ENCODE measurements around the gene CPSF4L.

Gene CPSF4L

DNA sequence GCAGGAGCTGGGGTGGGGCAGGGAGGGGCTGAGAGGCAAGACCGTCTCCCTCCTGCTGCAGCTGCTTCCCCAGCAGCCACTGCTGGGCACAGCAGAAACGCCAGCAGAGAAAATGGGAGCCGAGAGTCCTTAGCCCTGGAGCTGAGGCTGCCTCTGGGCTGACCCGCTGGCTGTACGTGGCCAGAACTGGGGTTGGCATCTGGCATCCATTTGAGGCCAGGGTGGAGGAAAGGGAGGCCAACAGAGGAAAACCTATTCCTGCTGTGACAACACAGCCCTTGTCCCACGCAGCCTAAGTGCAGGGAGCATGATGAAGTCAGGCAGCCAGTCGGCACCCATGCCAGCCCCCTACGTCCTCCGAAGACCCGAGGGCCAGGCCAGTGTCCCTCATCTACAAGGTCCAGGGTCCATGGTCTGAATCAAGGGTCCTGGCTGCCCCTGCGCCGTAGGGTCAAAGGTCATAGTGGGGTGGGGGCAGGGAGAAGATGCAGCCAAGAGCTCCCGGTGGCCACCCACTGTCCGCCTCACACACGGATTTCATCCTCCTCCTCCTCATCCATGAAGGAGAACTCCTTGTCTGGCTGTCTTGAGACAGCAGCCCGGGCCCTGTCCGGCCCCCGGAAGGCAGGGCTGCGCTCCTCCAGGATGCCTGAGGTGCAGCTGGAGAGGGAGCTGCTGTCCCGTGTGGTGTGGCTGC lies 23.4 kb upstream of the CPSF4L start:
- no peak overlapping the region for H3K4me3 ChIP-seq (ENCODE audit: low read length)
- TF ChIP-seq ZNF274 (IDR thresholded peaks at IDR 0.05; ENCODE audit: low read depth, low read length), result no peak

DNA sequence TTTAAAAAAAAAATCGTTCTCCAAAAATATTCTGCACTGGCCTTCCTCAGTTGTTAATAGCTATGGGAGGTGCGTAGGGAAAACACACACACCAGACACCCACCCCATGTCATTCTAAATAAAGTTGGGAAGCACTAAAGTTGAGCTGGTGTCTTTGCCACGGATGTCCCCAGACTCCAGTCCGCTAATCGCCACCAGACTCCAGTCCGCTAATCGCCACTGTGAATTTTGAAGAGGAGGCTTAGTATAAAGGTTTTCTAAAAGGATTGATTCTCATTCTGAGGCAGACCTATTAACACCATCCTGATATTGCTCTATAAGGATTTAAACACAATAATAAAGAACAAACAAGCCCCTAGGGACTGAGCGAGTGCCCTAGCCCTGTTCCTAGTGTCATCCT lies 22.7 kb upstream of the CPSF4L start:
- no peak overlapping the region for H3K4me3 ChIP-seq (ENCODE audit: low read length)
- TF ChIP-seq ZNF274 (IDR thresholded peaks at IDR 0.05; ENCODE audit: low read depth, low read length), result no peak

DNA sequence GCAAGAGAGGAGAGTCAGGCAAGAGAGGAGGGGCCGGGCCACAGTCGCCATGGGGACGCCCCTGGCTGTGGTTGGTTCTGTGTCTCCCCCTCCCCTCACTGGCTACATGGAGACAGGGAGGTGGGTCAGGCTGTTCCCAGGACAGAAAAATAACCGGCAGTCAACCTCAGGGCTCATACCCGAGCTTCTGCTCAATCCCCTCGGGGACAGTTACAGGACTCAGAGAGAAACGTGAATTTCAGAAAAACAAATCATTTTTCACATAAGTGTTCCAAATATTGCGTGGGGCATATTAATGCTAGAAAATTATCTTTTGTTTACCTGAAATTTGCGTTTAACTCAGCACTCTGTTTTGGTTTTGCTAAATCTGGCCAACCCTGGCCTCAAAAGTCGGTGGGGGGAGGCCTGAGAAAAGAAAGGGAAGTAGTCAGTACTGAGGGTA lies 22.2 kb upstream of the CPSF4L start:
- TF ChIP-seq ZNF274 (IDR thresholded peaks at IDR 0.05; ENCODE audit: low read depth, low read length), result no peak
- H3K4me3 ChIP-seq (ENCODE audit: low read length), result no peak overlapping the region

DNA sequence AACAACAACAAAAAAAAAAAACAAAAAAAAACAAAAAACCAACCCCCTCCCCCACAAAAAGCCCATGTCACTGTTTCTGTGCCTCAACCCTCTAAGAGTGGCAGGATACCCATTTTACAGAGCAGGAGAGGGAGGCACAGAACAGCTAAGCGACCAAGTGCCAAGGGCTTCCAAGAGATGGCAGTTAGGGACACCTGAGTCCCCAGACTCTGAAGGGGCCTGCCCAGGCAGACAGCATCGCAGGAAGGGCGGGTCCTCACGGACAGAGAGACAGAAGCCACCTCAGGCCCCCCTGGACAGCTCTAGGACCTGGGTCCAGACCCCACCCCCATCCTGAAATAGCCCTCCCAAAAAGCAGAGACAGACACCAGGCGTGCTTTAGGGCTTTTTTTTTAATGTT lies 21.6 kb upstream of the CPSF4L start:
- TF ChIP-seq ZNF274 (IDR thresholded peaks at IDR 0.05; ENCODE audit: low read depth, low read length), result no peak
- no peak overlapping the region for H3K4me3 ChIP-seq (ENCODE audit: low read length)

DNA sequence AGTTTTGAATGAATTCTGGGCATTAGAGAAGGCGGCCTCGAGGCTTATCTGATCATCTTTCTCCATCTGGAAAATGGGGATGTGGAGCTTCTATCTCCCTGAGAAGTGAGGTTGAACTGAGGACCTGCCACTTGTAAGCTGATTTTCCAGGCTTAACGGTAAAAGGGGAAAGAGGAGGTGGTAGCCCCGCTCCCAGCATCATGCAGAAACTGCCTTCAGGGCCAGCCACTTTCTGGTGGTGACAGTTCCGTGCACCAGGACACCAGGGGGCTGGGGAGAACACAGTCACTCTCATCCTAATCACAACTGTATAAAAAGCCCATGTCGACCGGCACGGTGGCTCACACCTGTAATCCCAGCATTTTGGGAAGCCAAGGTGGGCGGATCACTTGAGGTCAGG lies 20.9 kb upstream of the CPSF4L start:
- H3K4me3 ChIP-seq (ENCODE audit: low read length), result no peak overlapping the region
- no peak for TF ChIP-seq ZNF274 (IDR thresholded peaks at IDR 0.05; ENCODE audit: low read depth, low read length)

DNA sequence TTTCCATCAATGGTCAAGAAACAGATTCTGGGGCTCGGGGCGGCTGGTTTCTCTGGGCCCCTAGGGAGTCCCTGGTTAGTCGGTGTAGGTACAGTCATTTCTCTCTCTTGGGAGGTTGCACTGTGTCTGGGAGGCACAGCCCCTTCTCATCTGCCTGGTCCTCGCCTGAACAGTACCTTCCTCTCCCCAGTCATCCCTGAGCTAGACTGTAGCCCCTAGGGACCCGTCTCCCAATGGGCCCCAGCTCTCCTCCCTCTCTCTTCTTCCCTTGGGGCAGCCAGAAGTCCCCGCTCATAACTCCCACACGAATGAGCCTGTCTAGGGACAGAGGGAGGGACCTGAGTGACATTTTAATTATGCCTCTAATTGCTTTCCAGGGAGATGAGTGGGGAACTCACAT lies 20.2 kb upstream of the CPSF4L start:
- no peak for TF ChIP-seq ZNF274 (IDR thresholded peaks at IDR 0.05; ENCODE audit: low read depth, low read length)
- H3K4me3 ChIP-seq (ENCODE audit: low read length), result no peak overlapping the region

DNA sequence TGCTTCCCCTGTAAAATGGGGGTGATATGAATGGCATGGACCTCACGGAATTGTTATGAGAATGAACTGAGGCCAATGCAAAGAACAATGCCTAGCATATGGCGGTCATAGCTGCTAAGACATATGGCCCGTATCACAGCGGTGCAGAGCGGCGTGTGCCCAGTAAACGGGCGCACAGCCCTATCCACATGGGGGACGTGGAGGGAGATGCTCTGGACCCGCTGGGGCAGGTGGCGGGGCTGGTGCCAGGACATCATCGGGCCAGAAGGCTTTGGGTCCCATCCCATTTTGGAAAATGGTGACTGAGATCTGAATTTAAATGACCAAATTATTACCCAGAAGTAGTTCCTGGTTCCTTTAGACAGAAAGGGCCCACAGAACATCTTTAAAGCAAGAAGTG lies 18.5 kb upstream of the CPSF4L start:
- no peak for TF ChIP-seq ZNF274 (IDR thresholded peaks at IDR 0.05; ENCODE audit: low read depth, low read length)

DNA sequence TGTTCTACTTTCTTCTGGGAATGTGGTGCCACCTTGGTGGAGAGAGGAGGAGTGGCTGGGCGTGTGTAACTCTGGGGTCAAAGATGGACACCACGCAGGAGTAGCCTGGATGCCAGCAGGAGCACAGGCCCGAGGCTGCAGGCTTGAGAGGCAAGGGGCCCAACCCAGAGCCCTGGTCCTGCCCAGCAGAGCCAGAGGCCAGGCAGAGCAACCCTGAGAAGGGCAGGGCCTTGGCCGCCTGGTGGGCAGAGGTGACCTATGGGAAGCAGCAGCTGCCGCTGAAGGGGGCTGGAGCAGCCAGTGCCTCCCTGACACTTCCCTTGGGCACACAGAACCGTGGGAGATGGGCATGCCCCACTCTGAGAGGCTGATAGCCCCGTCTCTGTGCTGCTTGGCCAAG lies 18.0 kb upstream of the CPSF4L start:
- no peak overlapping the region for H3K4me3 ChIP-seq (ENCODE audit: low read length)
- TF ChIP-seq ZNF274 (IDR thresholded peaks at IDR 0.05; ENCODE audit: low read depth, low read length), result no peak

More for the DNA sequence above, 18.5 kb upstream of the CPSF4L start:
- H3K4me3 ChIP-seq (ENCODE audit: low read length), result no peak overlapping the region

DNA sequence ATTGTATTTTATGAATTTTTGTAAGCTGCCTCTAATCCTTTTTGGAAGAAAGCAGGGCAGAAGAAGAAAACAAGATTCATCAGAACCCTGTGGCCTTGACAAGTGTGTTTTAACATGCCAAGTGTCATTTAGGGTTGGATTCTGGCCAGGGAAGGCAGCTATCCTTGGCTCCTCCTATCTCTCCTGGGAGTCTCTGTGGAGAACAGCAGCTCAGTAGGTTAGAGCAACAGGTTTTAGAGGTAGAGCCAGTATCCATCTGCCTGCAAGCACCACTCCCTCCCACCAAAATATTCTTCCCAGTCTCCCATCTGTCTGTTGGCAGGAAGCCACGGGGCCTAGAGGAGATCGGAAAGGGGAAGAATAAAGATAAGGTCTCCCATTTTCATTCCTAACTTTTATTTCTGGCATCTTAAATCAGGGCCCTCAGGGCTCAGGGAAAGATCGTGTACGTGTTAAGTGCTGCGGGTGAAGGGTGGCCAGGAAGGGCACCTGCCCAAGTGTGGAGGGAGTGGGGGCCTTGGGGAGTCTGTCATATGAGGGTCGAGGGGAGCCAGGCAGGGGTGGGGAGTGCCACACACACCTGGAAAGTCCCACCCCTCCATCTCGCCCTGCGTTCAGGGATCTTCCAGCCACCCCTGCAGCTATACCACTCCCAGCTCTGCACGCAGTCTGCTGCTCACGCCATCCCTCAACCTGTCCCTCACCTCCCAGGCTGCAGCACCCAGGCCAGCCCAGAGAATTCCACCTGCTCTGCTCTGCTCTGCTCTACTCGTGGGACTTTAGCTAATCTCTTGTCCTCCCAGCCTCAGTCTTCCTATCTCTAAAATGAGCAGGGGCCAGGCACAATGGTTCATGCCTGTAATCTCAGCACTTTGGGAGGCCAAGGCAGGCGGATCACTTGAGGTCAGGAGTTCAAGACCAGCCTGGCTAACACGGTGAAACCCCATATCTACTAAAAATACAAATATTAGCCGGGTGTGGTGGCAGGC lies 17.1 kb upstream of the CPSF4L start:
- TF ChIP-seq ZNF274 (IDR thresholded peaks at IDR 0.05; ENCODE audit: low read depth, low read length), result no peak
- H3K4me3 ChIP-seq (ENCODE audit: low read length), result no peak overlapping the region

DNA sequence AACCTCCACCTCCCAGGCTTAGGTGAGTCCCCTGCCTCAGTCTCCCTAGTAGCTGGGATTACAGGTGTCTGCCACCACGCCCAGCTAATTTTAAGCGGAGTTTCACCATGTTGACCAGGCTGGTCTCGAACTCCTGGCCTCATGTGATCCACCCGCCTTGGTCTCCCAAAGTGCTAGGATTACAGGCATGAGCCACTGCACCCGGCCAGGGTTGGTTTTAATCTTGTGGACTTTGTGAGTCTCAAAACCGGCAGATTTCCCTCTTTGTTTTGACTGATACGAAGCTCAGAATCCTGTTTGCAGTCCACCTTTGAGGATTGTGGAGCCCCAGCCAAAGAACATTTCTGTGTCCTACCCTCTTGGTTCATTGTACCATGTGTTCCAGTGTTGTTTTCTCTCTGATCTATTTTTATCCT lies 16.4 kb upstream of the CPSF4L start:
- TF ChIP-seq ZNF274 (IDR thresholded peaks at IDR 0.05; ENCODE audit: low read depth, low read length), result no peak
- H3K4me3 ChIP-seq (ENCODE audit: low read length), result no peak overlapping the region

DNA sequence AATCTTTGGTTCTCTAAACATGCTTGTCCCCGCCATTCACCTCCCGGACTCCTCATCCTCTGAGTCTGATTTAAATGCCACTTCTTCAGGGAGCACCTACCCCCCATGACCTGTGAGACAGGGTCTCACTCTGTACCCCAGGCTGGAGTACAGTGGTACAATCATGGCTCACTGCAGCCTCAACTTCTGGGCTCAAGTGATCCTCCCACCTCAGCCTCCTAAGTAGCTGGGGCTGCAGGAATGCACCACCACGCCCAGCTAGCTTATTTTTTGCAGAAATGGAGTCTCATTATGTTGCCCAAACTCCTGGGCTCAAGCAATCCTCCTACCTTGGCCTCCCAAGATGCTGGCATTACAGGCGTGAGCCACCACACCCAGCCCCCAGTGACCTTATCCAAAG lies 12.8 kb upstream of the CPSF4L start:
- no peak for TF ChIP-seq ZNF274 (IDR thresholded peaks at IDR 0.05; ENCODE audit: low read depth, low read length)
- H3K4me3 ChIP-seq (ENCODE audit: low read length), result no peak overlapping the region

DNA sequence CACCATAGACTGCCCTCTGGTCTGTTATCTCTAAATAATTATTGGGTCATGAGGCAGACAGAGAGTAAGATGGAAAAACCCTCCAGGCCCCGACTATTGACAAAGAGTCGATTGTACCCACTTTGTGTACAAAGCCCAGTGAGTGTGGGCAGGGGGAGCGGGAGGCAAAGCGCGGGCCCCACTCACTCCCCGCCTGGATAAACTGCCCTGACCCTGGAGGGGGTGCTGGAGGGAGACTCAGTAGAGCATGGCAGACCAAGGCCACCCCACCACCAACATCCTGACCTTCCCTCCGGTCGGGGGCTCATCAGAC lies 11.2 kb upstream of the CPSF4L start:
- TF ChIP-seq ZNF274 (IDR thresholded peaks at IDR 0.05; ENCODE audit: low read depth, low read length), result no peak
- H3K4me3 ChIP-seq (ENCODE audit: low read length), result no peak overlapping the region

DNA sequence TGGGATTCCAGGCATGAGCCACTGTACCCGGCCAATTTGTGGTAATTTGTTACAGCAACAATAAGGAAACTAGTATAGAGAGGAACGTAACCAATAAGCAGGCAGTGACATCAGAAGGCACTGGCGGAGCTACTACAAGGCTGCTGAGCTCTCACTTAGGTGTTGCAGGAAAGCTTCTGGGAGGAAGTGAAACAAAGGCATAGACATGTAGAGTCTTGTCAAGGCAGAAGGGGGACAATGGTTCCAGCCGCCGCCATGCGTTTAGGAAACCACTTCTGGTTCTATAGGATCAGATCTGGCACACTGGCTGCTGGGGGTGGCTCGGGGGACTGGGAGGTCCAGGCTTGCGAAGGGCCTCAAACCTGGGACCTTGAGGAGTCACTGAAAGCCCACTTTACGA lies 9.4 kb upstream of the CPSF4L start:
- TF ChIP-seq ZNF274 (IDR thresholded peaks at IDR 0.05; ENCODE audit: low read depth, low read length), result no peak
- H3K4me3 ChIP-seq (ENCODE audit: low read length), result no peak overlapping the region

DNA sequence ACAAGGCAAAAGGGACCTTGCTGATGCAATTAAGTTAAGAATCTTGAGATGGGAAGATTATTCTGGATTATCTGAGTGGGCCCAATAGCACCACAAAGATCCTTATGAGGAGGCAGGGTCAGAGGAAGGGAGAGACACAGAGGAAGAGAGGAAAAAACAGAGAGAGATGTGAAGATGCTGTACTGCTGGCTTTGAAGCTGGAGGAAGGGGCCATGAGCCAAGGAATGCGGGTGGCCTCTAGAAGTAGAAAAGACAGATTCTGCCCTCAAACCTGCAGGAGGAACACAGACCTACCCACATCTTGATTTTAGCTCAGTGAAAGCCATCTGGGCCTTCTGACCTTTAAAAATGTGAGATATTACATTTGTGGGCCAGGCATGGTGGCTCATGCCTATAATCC lies 8.1 kb upstream of the CPSF4L start:
- no peak for TF ChIP-seq ZNF274 (IDR thresholded peaks at IDR 0.05; ENCODE audit: low read depth, low read length)
- H3K4me3 ChIP-seq (ENCODE audit: low read length), result no peak overlapping the region

DNA sequence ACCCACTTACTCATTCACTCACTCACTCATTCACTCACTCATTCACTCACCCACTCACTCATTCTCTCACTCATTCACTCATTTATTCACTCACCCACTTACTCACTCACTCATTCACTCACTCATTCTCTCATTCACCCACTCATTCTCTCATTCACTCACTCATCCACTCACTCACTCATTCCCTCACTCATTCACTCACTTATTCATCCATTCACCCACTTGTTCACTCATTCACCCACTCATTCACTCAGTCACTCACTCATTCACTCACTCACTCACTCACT lies 7.6 kb upstream of the CPSF4L start:
- no peak for TF ChIP-seq ZNF274 (IDR thresholded peaks at IDR 0.05; ENCODE audit: low read depth, low read length)
- H3K4me3 ChIP-seq (ENCODE audit: low read length), result no peak overlapping the region
